ENCODE results near the gene RTL1.

GRCh38 chr14:100885196-100885595, 18.3 kb downstream of the RTL1 start:
- TF ChIP-seq GATA2 (IDR thresholded peaks at IDR 0.05; ENCODE audit: low read depth, low read length) = no peak
- no peak for TF ChIP-seq GATA3 (IDR thresholded peaks at IDR 0.05; ENCODE audit: low read depth, low read length)

Measured in SH-SY5Y (cell line).